ENCODE data around the gene NDRG4.

DNA sequence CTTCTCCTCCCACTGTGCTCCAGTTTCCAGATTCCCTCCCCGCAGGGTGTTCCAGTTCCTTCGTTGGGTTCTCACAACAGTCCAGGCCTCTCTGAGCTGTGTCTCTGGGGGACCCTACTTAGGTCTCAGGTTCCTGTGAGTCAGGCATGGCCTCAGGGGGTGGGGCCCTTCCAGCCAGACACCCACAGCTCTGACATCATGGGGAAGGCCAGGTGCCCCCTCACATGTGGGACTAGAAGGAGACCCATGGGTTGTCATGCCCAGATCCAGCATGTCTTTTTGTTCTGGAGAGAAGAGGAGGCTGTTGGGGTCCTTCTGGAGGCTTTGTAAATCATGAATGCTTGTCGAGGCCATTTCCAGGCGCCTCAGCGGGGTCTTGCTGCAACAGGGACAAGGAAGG is 32.0 kb upstream of the NDRG4 start:
- TF ChIP-seq, protein P1, sequence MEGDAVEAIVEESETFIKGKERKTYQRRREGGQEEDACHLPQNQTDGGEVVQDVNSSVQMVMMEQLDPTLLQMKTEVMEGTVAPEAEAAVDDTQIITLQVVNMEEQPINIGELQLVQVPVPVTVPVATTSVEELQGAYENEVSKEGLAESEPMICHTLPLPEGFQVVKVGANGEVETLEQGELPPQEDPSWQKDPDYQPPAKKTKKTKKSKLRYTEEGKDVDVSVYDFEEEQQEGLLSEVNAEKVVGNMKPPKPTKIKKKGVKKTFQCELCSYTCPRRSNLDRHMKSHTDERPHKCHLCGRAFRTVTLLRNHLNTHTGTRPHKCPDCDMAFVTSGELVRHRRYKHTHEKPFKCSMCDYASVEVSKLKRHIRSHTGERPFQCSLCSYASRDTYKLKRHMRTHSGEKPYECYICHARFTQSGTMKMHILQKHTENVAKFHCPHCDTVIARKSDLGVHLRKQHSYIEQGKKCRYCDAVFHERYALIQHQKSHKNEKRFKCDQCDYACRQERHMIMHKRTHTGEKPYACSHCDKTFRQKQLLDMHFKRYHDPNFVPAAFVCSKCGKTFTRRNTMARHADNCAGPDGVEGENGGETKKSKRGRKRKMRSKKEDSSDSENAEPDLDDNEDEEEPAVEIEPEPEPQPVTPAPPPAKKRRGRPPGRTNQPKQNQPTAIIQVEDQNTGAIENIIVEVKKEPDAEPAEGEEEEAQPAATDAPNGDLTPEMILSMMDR (conservative IDR thresholded peaks at IDR 0.05 in 1 of 2, IDR thresholded peaks at IDR 0.05 in 1 of 2; ENCODE audit: low read depth in 1 of 2, low read length in 2 of 2) = no peak
- TF ChIP-seq EZH2 (IDR thresholded peaks at IDR 0.05; ENCODE audit: low read length, missing control alignments) = no peak
